ENCODE results near the gene SIGLEC11. TPM values are rescaled to one million over a fixed set of nuclear protein-coding genes. Genes with fewer than 3 reads are reported as not detected.
A peak's percentile ranks its signal among the peaks of the same experiment; 100 is the strongest.

The SIGLEC11 gene
- total RNA-seq, 4 donors from 2014 or later, result 0.33 to 1.7 (median 0.92) TPM

DNA sequence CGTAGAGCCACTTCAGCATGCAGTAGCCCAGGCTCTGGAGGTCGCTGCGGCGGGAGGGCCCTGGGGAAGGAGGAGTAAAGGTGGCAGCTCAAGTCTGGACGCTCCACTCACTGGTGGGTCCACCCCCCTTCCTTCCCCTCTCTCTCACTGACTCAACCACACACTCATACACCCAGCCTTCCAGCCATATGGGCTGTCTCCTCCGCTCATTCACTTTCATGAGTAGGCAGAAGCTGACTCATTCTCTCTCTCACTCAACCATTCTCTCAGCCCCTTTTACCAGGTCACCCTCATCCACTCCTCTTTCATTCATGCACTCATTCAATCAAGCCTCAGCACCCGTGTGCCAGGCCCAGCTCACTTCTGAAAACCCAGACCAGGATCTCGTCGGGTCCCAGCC, 27.5 kb upstream of the SIGLEC11 start:
- intact Hi-C loops (cut with DNase I), result no loop called here
- no peaks in the 10 kb centered on the region for H3K4me1 ChIP-seq
- TF ChIP-seq, protein P1, sequence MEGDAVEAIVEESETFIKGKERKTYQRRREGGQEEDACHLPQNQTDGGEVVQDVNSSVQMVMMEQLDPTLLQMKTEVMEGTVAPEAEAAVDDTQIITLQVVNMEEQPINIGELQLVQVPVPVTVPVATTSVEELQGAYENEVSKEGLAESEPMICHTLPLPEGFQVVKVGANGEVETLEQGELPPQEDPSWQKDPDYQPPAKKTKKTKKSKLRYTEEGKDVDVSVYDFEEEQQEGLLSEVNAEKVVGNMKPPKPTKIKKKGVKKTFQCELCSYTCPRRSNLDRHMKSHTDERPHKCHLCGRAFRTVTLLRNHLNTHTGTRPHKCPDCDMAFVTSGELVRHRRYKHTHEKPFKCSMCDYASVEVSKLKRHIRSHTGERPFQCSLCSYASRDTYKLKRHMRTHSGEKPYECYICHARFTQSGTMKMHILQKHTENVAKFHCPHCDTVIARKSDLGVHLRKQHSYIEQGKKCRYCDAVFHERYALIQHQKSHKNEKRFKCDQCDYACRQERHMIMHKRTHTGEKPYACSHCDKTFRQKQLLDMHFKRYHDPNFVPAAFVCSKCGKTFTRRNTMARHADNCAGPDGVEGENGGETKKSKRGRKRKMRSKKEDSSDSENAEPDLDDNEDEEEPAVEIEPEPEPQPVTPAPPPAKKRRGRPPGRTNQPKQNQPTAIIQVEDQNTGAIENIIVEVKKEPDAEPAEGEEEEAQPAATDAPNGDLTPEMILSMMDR (IDR thresholded peaks at IDR 0.05), result no peak
- TF ChIP-seq POLR2A (IDR thresholded peaks at IDR 0.05), result no peak
- peaks cover 28 to 39% of the 10 kb centered on the region in 2 donors for H3K36me3 ChIP-seq
- H3K4me3 ChIP-seq (replicated peaks in 1 of 3), result no peak overlapping the region
- WGBS, 2 donors, result 94 to 95% methylated on average over 9 of the region's 9 CpGs
- no peak overlapping the region for H3K27ac ChIP-seq
- no peaks in the 10 kb centered on the region for H3K9me3 ChIP-seq
- H3K27me3 ChIP-seq, result no peaks in the 10 kb centered on the region
- DNase-seq, result no peak

DNA sequence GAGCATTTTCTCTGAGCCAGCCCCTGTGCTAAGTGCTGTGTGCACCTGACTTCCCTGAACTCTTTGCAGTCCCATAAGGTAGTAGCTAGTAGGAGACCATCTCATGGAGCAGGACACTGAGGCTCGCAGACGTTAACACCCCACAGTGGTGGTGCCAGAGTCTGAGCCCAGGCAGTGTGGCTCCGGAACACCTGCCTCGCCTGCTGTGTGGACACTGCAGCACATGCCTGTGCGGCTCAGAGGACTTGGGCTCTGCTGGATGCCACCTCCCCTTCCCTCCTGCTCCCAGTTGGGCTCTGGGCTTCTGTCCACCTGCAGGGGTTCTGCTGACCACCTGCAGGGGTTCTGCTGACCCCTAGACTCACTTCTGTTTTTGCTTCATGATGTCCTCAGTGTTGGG, 27.0 kb upstream of the SIGLEC11 start:
- H3K9me3 ChIP-seq, result no peaks in the 10 kb centered on the region
- no peak overlapping the region for H3K27ac ChIP-seq
- no peak for DNase-seq
- TF ChIP-seq, protein P1 (IDR thresholded peaks at IDR 0.05), result no peak
- no peak for TF ChIP-seq POLR2A (IDR thresholded peaks at IDR 0.05)
- H3K27me3 ChIP-seq, result no peaks in the 10 kb centered on the region
- 84 to 100% methylated on average over 5 of the region's 5 CpGs for WGBS, 2 donors
- H3K4me3 ChIP-seq (replicated peaks in 1 of 3), result no peak overlapping the region
- H3K4me1 ChIP-seq, result no peaks in the 10 kb centered on the region
- intact Hi-C loops (cut with DNase I), result no loop called here
- H3K36me3 ChIP-seq, result peaks cover 28 to 35% of the 10 kb centered on the region in 2 donors

DNA sequence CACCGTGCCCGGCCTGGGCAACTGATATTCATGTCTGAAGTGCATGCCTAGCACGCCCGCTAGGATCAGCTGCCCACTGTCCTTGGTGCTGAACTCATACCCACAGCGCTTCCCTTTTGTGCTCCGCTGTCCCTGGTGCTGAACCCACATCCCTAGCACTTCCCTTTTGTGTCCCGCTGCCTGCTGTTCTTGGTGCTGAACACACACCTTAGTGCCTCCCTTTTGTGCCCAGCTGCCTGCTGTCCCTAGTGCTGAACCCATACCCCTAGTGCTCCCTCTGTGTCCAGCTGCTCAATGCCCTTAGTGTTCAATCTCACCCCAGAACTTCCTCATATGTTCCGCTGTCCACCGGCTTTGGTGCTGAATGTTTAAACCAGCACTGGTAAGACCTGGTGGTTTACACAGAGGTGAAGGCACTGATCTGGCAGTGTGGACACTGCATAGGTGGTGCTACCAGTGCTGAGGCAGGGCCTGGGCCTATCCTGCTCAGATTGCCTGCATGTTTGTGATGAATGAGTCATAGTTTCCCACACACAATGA, 26.3 kb upstream of the SIGLEC11 start:
- no peak for TF ChIP-seq POLR2A (IDR thresholded peaks at IDR 0.05)
- TF ChIP-seq, protein P1 (IDR thresholded peaks at IDR 0.05), result peak in 3 of 6 experiments; percentile 17 to 42 (median 42)
- Histone ChIP-seq H3K4me1 (no peaks in the 10 kb centered on the region), H3K27me3 (no peaks in the 10 kb centered on the region), H3K4me3 (replicated peaks in 1 of 3) (no peak overlapping the region), H3K27ac (no peak overlapping the region), H3K9me3 (no peaks in the 10 kb centered on the region), H3K36me3 (peaks cover 27 to 28% of the 10 kb centered on the region in 2 donors)
- 18 to 20% methylated on average over 7 to 9 of the region's 9 CpGs for WGBS, 2 donors
- intact Hi-C loops (cut with DNase I), result no loop called here
- DNase-seq, result peak; percentile 87 to 94

DNA sequence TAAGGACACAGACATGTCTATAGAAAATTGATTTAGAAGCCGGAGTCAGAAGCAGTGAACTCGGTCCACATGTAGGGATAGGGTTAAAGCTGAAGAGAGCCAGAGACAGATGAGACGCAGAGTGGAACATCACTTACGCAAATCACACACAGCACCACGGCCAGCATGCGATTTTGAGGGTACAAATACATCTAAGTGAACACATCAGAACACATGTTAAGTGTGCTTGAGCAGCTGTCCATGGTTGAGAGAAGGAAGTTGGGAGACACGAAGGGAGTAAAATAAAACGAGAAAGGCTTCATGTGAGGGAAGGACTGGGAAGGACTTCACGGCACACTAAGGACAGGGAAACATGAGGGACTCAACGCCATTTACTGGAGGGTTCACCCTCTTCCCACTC, 25.4 kb upstream of the SIGLEC11 start:
- no peaks in the 10 kb centered on the region for H3K27me3 ChIP-seq
- H3K4me3 ChIP-seq (replicated peaks in 1 of 3), result no peak overlapping the region
- peaks cover 19 to 28% of the 10 kb centered on the region in 2 donors for H3K36me3 ChIP-seq
- intact Hi-C loops (cut with DNase I), result no loop called here
- H3K4me1 ChIP-seq, result no peaks in the 10 kb centered on the region
- H3K27ac ChIP-seq, result no peak overlapping the region
- WGBS, 2 donors, result 90 to 94% methylated on average over 10 of the region's 10 CpGs
- TF ChIP-seq POLR2A (IDR thresholded peaks at IDR 0.05), result no peak
- TF ChIP-seq, protein P1 (IDR thresholded peaks at IDR 0.05), result no peak
- H3K9me3 ChIP-seq, result no peaks in the 10 kb centered on the region
- no peak for DNase-seq

DNA sequence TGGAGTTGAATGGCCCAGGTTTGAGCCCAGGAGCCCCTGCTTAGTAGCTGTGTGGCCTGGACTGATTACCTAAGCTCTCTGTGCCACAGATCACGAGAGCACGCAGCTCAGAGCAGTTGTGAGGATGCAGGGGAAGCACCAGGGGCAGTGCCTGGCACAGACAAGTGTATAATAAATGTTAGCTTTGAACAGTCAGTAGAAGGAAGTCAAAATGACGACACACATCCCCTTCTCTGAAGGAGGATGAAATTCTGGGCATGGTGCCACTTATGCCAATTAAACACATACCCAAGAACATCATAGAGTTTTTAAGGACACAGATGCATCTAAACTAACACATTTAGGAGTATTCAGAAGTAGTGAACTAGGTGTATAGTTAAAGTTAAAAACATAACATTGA, 24.9 kb upstream of the SIGLEC11 start:
- DNase-seq, result no peak
- Histone ChIP-seq H3K36me3 (peaks cover 14 to 28% of the 10 kb centered on the region in 2 donors), H3K9me3 (no peaks in the 10 kb centered on the region), H3K4me3 (replicated peaks in 1 of 3) (no peak overlapping the region), H3K27ac (no peak overlapping the region), H3K4me1 (no peaks in the 10 kb centered on the region), H3K27me3 (no peaks in the 10 kb centered on the region)
- 70 to 79% methylated on average over 3 of the region's 3 CpGs for WGBS, 2 donors
- no peak for TF ChIP-seq POLR2A (IDR thresholded peaks at IDR 0.05)
- TF ChIP-seq, protein P1 (IDR thresholded peaks at IDR 0.05), result no peak
- intact Hi-C loops (cut with DNase I), result loop anchor here (2.0 kb wide), 1 partner anchor 47 kb away; no protein-coding TSS in a partner anchor

Data from thyroid gland (tissue), 4 donors.